HG03520 (cell line): ENCODE results near the gene DAPK1.
"Not testable (repeated sequence)": the region's sequence is repeated elsewhere in the genome, so short reads cannot be mapped to it uniquely, and the experiment has no call there.

ENCODE experiments used
- ATAC-seq: cut with Tn5 transposase; IDR thresholded peaks from one replicate; pipeline ENCODE4 v1.9.1; 2021; ENCODE audit warnings: mild to moderate bottlenecking, moderate library complexity; ENCODE audit not compliant: unreplicated experiment

The DAPK1 gene

DNA sequence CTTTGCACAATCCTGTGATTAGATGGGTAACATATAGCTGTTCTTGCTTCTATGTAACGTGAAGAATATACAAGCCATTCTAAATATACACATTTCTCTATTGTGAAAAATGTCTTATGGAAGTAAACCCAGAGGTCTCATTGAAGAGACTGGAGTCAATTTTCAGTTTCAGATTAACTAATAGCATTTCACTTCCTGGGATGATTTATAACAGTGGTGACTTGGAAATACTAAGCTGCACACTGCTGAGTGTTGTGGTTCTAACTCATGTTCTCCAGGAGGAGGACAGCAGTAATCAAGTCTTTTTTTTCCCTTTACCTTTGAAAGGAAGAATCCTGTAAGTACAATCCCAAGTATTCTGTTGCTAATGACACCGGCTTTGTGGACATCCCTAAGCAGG lies 231.6 kb downstream of the DAPK1 start:
- ATAC-seq: no peak

GRCh38 chr9:87731321-87731720 lies 233.7 kb downstream of the DAPK1 start:
- ATAC-seq: no peak

DNA sequence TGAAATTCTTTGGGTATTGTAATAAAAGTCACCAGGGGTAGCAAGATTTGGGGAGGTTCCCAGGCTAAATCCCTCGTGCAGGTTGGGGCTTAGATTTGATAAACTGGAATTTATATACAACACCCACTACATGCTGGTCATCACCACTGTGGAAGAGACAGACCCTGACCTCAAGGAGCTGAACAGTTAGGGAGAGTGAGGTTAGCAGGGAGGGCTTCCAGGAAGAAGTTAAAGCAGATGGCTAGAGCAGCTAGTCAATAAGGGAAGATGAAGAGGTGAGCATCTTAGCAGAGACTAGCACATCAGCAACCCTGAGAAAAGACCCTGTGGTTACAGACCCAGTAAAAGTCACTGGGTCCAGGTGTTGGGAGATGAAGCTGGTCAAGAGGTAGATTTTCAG lies 234.7 kb downstream of the DAPK1 start:
- no peak for ATAC-seq

DNA sequence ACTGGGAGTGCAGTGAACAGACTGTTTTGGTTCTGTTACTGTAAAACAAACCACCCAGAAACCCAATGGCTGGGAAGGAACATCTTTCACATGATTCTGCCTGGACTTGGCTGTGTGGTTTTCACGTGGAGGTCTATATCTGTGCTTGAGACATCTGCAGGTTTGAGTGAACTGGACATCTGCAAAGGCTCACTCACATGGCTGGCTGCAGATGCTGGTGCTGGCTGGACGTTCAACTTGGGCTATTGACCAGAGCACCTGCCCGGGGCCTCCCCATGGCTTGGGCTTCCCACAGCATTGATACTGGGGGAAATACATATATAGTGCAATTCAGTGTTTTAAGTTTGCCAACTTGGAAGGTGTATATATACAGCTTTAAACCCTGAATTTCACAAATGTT lies 235.1 kb downstream of the DAPK1 start:
- ATAC-seq: no peak

- ATAC-seq: no peak
Observed at GRCh38 chr9:87733273-87734052, 235.8 kb downstream of the DAPK1 start.

- ATAC-seq: no peak
Observed at GRCh38 chr9:87734106-87734505, 236.4 kb downstream of the DAPK1 start.

GRCh38 chr9:87739546-87739945 lies 241.9 kb downstream of the DAPK1 start:
- ATAC-seq: no peak

GRCh38 chr9:87740209-87740608 lies 242.5 kb downstream of the DAPK1 start:
- no peak for ATAC-seq

DNA sequence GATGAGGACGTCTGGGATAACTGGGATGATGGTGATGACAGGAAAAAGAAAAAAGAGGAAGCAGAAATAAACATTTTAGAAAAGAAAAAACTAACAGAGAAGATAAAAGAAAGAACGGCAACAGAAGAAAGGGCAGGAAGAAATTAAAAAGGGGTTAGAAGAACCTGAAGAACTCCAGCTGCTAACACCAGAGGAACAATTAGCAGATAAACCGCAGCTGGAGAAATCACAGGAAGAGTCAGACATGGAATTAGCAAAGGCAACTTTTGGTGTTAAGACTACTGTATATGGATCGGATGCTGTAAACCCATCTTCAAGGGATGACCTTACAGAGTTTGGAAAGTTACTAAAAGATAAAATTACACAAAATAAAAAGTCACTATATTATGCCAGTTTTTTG lies 243.7 kb downstream of the DAPK1 start:
- no peak for ATAC-seq

- ATAC-seq: no peak
Observed at GRCh38 chr9:87741891-87742290, 244.2 kb downstream of the DAPK1 start.

DNA sequence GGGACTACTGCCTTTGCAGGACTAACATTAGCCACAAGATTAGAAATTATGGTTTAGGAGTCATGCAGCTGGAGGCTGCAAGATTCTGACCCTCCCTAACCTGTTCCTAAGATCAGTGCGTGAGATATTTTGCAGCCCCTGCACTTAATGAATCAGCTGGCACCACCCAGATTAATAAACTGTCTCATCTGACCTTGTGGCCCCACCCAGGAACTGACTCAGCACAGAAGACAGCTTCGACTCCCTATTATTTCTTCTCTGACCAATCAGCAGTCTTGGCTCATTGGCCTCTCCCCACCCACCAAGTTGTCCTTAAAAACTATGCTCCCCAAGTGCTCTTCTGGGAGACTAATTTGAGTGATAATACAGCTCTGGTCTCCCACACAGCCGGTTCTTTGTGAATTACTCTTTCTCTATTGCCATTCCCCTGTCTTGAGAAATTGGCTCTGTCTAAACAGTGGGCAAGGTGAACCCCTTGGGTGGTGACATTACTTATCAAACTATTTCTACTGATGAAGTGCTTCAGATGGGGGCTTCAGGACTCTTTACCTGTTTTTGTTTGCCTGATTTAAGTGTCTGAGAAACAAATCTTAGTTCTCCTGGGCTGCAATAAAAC lies 245.3 kb downstream of the DAPK1 start:
- no peak for ATAC-seq

GRCh38 chr9:87744247-87744646 lies 246.6 kb downstream of the DAPK1 start:
- not testable (repeated sequence) for ATAC-seq

GRCh38 chr9:87746186-87746585 lies 248.5 kb downstream of the DAPK1 start:
- ATAC-seq: no peak

DNA sequence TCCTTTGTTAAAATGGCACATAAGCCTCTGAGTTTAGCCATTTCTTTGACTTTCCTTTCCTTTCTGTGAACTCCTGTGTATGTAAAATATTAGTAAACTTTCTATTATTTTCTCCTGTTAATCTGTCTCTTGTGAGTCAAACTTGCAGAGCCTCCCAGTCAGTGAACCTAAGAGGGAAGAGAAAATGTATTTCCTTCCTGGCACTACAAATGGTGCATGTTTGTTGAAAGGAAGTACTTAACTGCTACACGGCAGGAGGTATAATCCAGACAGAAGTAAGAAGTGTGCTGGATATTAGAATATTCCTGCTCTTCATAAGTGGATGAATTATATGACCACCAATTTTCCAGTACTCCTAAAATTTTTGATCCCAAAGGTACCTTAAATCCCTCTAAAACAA lies 251.2 kb downstream of the DAPK1 start:
- no peak for ATAC-seq

DNA sequence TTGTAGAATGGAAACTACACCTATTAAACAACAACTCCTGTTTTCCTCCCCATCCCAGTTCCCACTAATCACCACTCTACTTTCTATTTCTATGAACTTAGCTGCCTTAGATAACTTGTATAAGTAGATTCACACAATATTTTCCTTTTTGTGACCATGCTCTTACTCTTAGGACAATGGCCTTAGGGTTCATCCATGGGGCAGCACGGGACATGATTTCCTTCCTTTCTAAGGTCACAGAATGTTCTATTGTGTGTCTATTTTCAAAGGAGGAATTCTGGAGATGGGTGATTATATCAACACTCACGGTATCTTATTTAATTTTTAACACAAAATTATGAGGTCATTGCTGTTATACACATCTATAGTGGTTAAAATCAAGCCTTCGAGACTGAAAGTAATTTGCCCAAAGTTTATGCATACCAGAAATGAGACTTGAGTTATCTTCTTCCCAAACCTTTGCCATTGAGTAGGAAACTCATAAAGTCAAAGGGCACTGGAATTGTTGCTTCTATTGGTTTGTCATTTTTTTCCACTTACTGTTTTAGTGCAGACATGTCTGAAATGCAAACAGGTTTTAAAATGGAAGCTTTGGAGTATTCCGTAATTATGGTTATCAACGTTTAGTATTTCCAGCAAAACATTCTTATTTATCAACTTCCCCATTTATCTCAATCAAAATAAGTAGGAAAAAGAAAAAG lies 251.8 kb downstream of the DAPK1 start:
- ATAC-seq: no peak

DNA sequence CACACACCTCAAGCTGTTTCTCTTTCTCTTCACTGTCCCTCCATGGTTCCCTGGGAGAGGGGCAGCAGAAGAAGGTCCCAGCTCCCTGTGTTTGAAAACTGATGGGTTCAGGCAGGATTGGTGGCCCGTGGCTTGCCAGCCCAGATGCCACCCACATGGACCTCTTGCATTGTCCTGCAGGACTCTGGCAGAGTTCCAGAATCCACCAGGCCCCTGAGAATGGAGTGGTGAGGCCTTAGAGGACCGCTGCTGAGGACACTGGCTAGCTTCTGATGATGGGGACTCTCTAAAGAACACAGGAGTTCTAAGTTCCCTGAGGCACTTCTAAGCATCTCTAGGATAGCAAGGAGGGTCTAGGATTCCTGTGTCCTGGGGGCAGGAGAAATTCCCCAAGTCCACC lies 253.1 kb downstream of the DAPK1 start:
- ATAC-seq: no peak

GRCh38 chr9:87751423-87751822 lies 253.8 kb downstream of the DAPK1 start:
- ATAC-seq: no peak

DNA sequence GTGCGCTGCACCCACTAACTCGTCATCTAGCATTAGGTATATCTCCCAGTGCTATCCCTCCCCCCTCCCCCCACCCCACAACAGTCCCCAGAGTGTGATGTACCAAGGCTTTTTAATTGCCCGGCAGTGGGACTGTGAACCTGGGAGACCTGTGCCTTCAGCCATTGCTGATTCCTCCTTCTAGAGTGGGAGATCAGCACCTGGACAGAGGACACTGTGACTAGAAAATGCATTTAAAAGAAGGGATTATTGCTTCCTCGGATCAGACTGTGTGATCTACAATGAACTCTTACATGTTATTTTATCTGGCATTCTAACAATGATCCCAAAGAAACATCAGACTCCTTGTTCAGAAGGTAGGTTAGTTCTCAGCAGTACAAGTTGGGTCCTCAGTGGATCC lies 254.2 kb downstream of the DAPK1 start:
- no peak for ATAC-seq

DNA sequence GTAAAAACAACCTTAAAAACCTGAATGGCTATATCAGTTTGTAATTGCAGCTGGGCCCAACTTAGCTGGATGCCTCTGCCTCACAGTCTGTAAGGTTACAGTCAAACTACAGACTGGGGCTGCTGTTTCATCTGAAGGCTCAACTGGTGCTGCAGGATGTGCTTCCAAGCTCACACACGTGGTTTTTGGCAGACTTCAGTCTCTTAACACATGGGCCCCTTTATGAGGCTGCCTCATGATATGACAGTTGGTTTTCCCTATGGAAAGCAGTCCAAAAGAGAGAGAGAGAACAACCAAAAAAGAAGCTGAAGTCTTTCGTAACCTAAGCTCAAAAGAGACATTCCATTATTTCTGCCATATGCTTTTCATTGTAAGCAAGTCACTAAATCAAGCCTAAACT lies 255.6 kb downstream of the DAPK1 start:
- no peak for ATAC-seq
